Prostate gland (tissue), 2 donors: ENCODE results near the gene ZFHX3.

Experiments used
- CTCF ChIP-seq, 4 experiments: fragments of 200-600 bp in 2 of 4; fragments of 450-650 bp in 2 of 4; sonication (generic) in 2 of 4; IDR thresholded peaks; 1 replicate in 3 of 4; 2 replicates in 1 of 4; pipeline ENCODE4 v1.5.1; 2016 to 2019; ENCODE audit warnings: antibody characterized with exemption in 4 of 4, mild to moderate bottlenecking in 2 of 4, moderate library complexity in 2 of 4
- POLR2A ChIP-seq: fragments of 450-650 bp; IDR thresholded peaks from one replicate; pipeline ENCODE4 v1.6.1; 2016; ENCODE audit warnings: antibody characterized with exemption, mild to moderate bottlenecking

GRCh38 chr16:73019457-73020362 lies 28.2 kb downstream of the ZFHX3 start:
- no peak for TF ChIP-seq CTCF (IDR thresholded peaks at IDR 0.05)
- TF ChIP-seq POLR2A: no peak
